ENCODE results near the gene CACNA2D1. TPM values are rescaled to one million over a fixed set of nuclear protein-coding genes. Genes with fewer than 3 reads are reported as not detected.

The CACNA2D1 gene
- total and polyA plus RNA-seq, 8 donors, result 10.7 to 20.8 (median 16.6) TPM

DNA sequence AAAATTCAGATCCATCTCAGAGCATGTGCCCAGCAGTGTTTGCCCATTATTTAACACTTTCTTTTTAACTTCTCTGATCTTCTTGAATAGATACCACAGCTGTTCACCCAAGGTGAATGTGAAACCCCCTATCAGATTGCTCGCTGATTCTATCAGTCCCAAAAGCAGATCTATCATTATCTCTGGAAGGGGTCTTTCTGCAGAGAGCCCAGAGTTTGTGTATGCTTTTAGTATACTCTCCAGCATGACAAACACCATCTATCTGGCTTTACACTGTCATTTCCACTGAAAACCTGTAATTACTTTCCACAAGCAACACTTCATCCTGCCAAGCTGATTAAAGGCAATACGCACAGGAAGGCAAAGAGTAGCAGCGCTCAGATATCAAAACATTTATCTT is 168.2 kb downstream of the CACNA2D1 start:
- TF ChIP-seq, protein P1, sequence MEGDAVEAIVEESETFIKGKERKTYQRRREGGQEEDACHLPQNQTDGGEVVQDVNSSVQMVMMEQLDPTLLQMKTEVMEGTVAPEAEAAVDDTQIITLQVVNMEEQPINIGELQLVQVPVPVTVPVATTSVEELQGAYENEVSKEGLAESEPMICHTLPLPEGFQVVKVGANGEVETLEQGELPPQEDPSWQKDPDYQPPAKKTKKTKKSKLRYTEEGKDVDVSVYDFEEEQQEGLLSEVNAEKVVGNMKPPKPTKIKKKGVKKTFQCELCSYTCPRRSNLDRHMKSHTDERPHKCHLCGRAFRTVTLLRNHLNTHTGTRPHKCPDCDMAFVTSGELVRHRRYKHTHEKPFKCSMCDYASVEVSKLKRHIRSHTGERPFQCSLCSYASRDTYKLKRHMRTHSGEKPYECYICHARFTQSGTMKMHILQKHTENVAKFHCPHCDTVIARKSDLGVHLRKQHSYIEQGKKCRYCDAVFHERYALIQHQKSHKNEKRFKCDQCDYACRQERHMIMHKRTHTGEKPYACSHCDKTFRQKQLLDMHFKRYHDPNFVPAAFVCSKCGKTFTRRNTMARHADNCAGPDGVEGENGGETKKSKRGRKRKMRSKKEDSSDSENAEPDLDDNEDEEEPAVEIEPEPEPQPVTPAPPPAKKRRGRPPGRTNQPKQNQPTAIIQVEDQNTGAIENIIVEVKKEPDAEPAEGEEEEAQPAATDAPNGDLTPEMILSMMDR (IDR thresholded peaks at IDR 0.05), result no peak
- Histone ChIP-seq H3K36me3 (no peaks in the 10 kb centered on the region), H3K4me1 (no peaks in the 10 kb centered on the region), H3K27ac (no peak overlapping the region), H3K4me3 (no peak overlapping the region), H3K9me3 (no peaks in the 10 kb centered on the region), H3K27me3 (no peaks in the 10 kb centered on the region)
- DNase-seq (no peak), ATAC-seq (no peak)
- intact Hi-C loops (cut with DNase I), result no loop called here

DNA sequence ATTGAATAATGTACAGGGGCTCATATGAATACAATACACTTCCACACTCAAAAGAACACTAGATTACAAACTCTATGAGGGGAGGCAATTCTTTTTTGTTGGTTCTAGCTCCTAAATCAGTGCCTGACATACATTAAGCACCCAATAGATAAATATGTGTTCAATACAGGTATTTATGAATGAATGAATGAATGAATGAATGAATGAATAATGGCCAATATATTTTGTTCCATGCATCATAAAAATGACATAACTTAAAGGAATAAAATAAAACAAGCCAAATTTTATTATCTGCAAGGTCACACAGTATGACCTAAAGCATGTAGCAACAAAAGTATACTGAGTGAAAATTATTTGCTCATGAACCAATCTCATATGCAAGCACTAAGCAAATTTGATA is 168.9 kb downstream of the CACNA2D1 start:
- Histone ChIP-seq H3K27ac (no peak overlapping the region), H3K27me3 (no peaks in the 10 kb centered on the region), H3K36me3 (no peaks in the 10 kb centered on the region), H3K9me3 (no peaks in the 10 kb centered on the region), H3K4me1 (no peaks in the 10 kb centered on the region), H3K4me3 (no peak overlapping the region)
- no peak for DNase-seq
- intact Hi-C loops (cut with DNase I), result no loop called here
- TF ChIP-seq, protein P1 (IDR thresholded peaks at IDR 0.05), result no peak
- no peak for ATAC-seq

DNA sequence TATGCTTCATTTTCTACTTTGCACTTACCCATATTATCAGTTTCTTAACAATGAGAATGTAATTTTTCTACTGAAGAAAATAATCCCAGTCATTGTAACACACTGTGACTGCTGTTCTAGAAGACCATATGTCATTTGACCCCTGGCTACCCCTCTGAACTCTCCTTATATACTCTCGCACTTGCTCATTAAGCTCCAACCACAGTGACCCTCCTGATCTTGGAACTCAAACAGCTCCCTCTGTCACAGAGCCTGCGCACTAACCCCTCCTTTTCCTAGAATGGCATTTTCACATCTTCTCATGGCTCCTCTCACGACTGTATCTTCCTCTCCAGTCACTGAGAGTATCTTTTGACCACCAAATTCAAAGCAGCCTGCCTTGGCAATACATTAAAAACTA is 169.7 kb downstream of the CACNA2D1 start:
- DNase-seq, result no peak
- ATAC-seq, result no peak
- intact Hi-C loops (cut with DNase I), result no loop called here
- Histone ChIP-seq H3K4me1 (no peaks in the 10 kb centered on the region), H3K4me3 (no peak overlapping the region), H3K36me3 (no peaks in the 10 kb centered on the region), H3K9me3 (no peaks in the 10 kb centered on the region), H3K27ac (no peak overlapping the region), H3K27me3 (no peaks in the 10 kb centered on the region)
- TF ChIP-seq, protein P1 (IDR thresholded peaks at IDR 0.05), result no peak

DNA sequence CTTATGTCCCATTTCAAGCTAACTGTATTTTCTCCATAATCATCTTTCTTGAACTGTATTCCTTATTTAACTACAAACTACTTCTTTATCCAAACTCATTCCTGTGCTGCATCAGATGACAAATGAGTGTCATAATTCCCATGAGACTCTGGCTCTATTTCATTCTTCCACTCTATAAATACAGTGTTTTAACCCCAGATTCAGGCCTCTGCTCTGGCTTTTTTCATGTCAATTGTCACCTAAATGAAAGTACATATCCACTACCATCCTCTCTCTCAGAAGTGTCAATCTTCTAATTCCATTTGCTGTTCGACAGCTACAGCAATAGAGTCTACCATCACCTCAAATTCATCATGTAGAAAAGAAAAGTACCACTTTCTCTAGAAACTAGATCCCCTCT is 172.7 kb downstream of the CACNA2D1 start:
- intact Hi-C loops (cut with DNase I), result no loop called here
- DNase-seq, result no peak

DNA sequence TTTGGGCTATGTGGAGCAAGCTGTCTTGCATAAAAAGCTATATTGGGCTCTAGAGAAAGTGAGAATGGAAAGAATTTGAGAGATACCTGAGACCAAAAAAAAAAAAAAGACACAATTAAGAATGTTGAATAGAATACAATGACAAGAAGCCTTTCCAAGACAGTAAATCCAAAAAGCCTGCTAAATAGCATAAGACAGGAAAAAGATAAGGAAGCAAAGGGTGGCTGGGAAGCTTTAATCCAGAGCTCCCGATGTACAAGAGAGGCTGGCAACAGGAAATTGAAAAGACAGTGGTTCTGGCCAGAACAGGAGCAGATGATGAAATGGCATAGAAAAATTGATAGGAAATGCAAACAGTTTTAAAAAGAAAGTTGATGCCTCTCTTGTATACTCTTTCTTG is 174.9 kb downstream of the CACNA2D1 start:
- Histone ChIP-seq H3K4me1 (no peaks in the 10 kb centered on the region), H3K27me3 (no peaks in the 10 kb centered on the region), H3K9me3 (no peaks in the 10 kb centered on the region), H3K4me3 (no peak overlapping the region), H3K36me3 (no peaks in the 10 kb centered on the region), H3K27ac (no peak overlapping the region)
- TF ChIP-seq, protein P1 (IDR thresholded peaks at IDR 0.05), result no peak
- intact Hi-C loops (cut with DNase I), result no loop called here
- DNase-seq (no peak), ATAC-seq (no peak)

More for the DNA sequence above, 172.7 kb downstream of the CACNA2D1 start:
- Histone ChIP-seq H3K4me3 (no peak overlapping the region), H3K36me3 (no peaks in the 10 kb centered on the region), H3K4me1 (no peaks in the 10 kb centered on the region), H3K27me3 (no peaks in the 10 kb centered on the region), H3K9me3 (no peaks in the 10 kb centered on the region), H3K27ac (no peak overlapping the region)
- TF ChIP-seq, protein P1 (IDR thresholded peaks at IDR 0.05), result no peak
- ATAC-seq, result no peak
